NAMALWA (cell line): Measurements from ENCODE around the gene EXOC2.
"Not testable (repeated sequence)": the region's sequence is repeated elsewhere in the genome, so short reads cannot be mapped to it uniquely, and the experiment has no call there.

ENCODE experiments used
- DNase-seq: peaks from one replicate; pipeline ENCODE4 v3.0.0-alpha.2; 2015; ENCODE audit warnings: low spot score

The EXOC2 gene

GRCh38 chr6:680666-681340 is 12.1 kb downstream of the EXOC2 start:
- DNase-seq, result no peak

GRCh38 chr6:680251-680650 is 12.7 kb downstream of the EXOC2 start:
- no peak for DNase-seq

DNA sequence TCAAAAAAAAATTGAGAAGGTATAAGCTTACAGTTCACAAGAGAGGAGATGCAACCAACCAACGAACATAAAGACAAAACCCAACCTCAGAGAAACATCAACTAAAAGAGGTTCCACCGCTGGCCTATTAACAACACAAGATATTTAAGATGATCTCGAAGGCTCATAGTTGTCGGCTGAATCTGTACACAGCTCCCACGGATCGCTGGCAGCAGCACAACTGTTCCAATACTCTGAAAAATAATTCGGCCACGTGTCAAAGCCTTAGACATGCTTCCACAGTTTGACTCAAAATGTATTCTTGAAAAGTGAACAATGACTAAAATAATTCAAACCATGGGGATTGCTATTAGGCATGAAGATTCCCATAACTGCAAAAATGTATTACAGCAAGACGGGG is 13.7 kb downstream of the EXOC2 start:
- no peak for DNase-seq

GRCh38 chr6:678520-678919 is 14.4 kb downstream of the EXOC2 start:
- no peak for DNase-seq

DNA sequence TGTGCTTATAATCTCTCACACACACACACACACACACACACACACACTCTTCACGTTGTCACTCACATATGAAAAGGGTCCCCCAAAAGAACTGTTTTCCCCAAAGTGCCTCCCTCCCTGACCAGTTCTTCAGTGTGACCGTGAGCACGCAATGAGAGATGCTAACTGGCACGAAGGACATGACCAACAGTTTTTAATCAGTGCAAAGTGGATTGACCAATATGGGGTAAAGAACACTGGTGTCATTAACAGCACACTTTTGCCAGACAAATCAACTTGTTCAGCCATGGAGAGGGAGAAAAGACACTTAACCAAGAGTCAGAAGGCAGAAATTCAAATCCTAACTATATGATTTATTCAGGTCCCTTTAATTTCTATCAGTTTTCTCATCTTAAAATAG is 15.0 kb downstream of the EXOC2 start:
- DNase-seq, result no peak

GRCh38 chr6:674956-675355 is 18.0 kb downstream of the EXOC2 start:
- DNase-seq, result no peak

GRCh38 chr6:674406-674805 is 18.5 kb downstream of the EXOC2 start:
- DNase-seq, result no peak

- no peak for DNase-seq
Observed at GRCh38 chr6:667253-667927, 25.5 kb downstream of the EXOC2 start.

GRCh38 chr6:665403-666267 is 27.3 kb downstream of the EXOC2 start:
- no peak for DNase-seq

- DNase-seq, result not testable (repeated sequence)
Observed at GRCh38 chr6:663788-664187, 29.2 kb downstream of the EXOC2 start.

DNA sequence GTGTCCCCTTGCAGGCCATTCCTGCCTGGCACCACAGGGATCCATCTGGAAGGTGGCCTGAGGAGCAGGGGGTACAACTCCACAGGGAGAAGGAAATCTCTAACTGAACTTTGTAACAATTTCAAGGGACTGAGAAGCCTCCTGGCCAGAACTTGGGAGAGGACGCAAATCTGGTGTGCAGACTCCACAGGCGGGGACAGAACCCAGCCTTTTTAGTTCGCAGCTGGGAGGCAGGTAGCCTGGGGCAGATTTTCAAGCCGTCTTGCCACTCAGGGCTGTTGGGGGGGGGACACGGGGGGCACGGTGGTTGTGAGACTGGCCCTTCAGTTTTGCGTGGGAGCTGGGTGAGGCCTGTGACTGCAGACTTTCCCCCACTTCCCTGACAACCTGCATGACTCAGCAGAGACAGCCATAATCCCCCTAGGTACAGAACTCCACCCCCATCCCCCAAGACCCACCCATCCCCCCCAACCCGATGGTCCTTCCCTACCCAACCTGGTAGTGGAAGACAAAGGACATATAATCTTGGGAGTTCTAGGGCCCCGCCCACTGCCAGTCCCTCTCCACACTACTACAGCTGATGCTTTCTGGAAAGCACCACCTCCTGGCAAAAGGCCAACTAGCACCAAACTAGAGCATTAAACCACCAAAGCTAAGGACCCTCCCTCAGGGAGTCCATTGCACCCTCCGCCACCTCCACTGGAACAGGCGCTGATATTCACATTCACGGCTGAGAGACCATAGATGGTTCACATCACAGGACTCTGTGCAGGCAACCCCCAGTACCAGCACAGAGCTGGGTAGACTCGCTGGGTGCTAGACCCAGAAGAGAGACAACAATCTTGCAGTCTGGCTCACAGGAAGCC is 33.0 kb downstream of the EXOC2 start:
- DNase-seq, result no peak

DNA sequence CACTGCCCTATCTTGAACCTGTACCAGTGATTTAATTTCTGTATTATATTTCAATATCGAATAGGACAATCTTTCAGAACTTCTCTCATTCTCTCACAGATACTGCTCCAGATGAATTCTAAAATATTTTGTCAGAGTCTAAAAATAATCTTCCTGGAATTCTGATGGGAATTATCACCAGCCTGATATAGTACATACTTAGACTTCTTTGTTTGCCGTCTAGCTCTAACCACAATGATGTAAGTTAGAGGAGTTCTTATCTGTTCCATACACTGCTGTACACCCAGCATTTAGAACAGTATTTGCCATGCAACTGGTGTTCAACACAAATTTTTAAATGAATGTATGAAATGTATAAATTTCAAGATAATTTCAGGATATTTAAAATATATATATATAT is 34.7 kb downstream of the EXOC2 start:
- DNase-seq, result no peak

DNA sequence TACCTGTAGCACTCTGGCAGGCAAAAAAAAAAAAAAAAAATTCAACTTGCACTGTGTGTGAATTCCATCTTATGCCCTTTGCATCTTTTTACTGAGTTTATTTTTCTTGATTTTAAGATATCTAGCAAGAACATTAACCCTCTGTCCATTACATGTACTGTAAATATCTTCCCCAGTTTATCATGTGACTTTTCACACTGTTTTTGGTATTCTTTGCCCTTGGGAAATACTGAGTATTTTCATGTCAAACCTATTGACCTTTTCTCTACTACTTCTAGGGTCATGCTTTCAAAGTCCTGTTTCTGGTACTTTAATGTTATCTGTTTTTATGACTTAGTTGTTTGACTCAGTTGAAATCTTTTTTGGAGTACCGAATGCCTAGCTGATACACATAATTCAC is 35.2 kb downstream of the EXOC2 start:
- DNase-seq, result no peak

GRCh38 chr6:656460-657252 is 36.3 kb downstream of the EXOC2 start, which contains the start of gene HUS1B:
TSS of gene HUS1B (minus strand) at chr6:657100. CDS start at chr6:656944, 156 bp downstream.
- no peak for DNase-seq

- no peak for DNase-seq
Observed at GRCh38 chr6:654136-654535, 38.8 kb downstream of the EXOC2 start.

DNA sequence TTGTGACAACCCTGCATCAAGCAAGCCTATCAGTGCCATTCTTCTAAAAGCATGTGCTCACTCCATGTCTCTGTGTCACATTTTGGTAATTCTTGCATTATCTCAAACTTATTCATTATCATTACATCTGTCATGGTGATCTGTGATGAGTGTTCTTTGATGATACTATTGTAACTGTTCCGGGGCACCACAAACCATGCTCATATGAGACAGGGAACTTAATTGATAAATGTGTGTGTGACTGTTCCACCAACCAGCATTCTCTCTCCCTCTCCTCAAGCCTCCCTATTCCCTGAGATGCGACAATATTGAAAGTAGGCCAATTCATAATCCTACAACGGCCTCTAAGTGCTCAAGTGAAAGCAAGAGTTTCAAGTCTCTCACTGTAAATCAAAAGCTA is 40.1 kb downstream of the EXOC2 start:
- DNase-seq, result no peak

GRCh38 chr6:650098-650497 is 42.8 kb downstream of the EXOC2 start:
- no peak for DNase-seq

GRCh38 chr6:642805-643204 is 50.1 kb downstream of the EXOC2 start:
- DNase-seq, result no peak

- no peak for DNase-seq
Observed at GRCh38 chr6:641225-641985, 51.5 kb downstream of the EXOC2 start.

DNA sequence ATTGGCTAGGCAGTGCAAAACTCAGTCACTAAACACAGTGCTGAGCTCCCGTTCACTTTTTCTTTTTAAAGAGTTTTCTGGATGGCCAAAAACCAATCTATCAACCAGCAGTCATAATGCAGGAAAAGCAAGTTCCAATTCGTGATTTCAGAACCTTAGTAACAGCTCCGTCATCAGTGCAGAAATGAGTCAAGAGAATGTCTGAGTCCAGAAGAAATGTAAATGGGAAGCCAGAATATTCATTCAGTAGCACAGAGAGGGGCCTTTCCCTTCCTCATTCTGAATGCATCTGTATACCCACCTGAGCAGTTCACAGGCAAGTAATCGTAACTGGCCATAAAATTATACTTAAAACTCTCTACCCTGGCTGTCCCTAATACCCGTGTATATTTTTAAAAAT is 56.5 kb downstream of the EXOC2 start:
- no peak for DNase-seq
